Prostate gland (tissue), 2 donors: ENCODE results near the gene SVEP1. TPM values are rescaled to one million over a fixed set of nuclear protein-coding genes. Genes with fewer than 3 reads are reported as not detected.

ENCODE experiments used
- DNase-seq: peaks from one replicate; pipeline ENCODE4 v3.0.0-alpha.2; 2019; ENCODE audit warnings: low spot score
- H3K27ac ChIP-seq, 2 donors: fragments of 200-600 bp; sonication (generic); 2 replicates each; pipeline ENCODE4 v1.5.1; 2017 to 2019
- H3K27me3 ChIP-seq: fragments of 200-600 bp; sonication (generic); replicated peaks from 2 replicates; pipeline ENCODE4 v1.5.1; 2019; ENCODE audit not compliant: insufficient read depth
- H3K36me3 ChIP-seq, 2 donors: fragments of 200-600 bp; sonication (generic); 1 replicate in 1 of 2; 2 replicates in 1 of 2; pipeline versions ENCODE4 v1.5.1 to v1.8.1; 2017 to 2019
- H3K4me1 ChIP-seq: fragments of 200-600 bp; sonication (generic); replicated peaks from 2 replicates; pipeline ENCODE4 v1.5.1; 2019
- H3K4me3 ChIP-seq, 2 donors: fragments of 200-600 bp; sonication (generic); 2 replicates each; pipeline ENCODE4 v1.5.1; 2017 to 2019
- H3K9me3 ChIP-seq: fragments of 200-600 bp; sonication (generic); 2 replicates; pipeline ENCODE4 v1.5.1; 2017
- POLR2A ChIP-seq: fragments of 450-650 bp; IDR thresholded peaks from one replicate; pipeline ENCODE4 v1.6.1; 2016; ENCODE audit warnings: antibody characterized with exemption, mild to moderate bottlenecking
- POLR2AphosphoS5 ChIP-seq: sonication (generic); formaldehyde crosslinking; IDR thresholded peaks from one replicate; pipeline ENCODE4 v1.6.1; 2017; ENCODE audit warnings: antibody characterized with exemption
- WGBS: methylation state at CpG from one replicate; pipeline ENCODE4 v1.1.5; 2018; 5-methylcytosine and 5-hydroxymethylcytosine counted together
- intact Hi-C: fragments of 100-400 bp; cut with DNase I; formaldehyde crosslinking; loops from one replicate; pipeline ENCODE4 v1.14.2; 2022
- total RNA-seq, 2 donors: library from RNA; depleted of rRNA; stranded (reverse); fragments of >200 nt; gene quantifications; one replicate each; pipeline ENCODE4 v1.1.0, GENCODE V29; 2016
- TF ChIP-seq, protein P1 (sequence below), 4 experiments: fragments of 200-600 bp in 2 of 4; fragments of 450-650 bp in 2 of 4; sonication (generic) in 2 of 4; IDR thresholded peaks; 1 replicate in 3 of 4; 2 replicates in 1 of 4; pipeline ENCODE4 v1.5.1; 2016 to 2019; ENCODE audit warnings: antibody characterized with exemption in 4 of 4, mild to moderate bottlenecking in 2 of 4, moderate library complexity in 2 of 4

SVEP1 gene
- total RNA-seq, 2 donors from 2014 or later = 2.7 to 5.8 TPM

DNA sequence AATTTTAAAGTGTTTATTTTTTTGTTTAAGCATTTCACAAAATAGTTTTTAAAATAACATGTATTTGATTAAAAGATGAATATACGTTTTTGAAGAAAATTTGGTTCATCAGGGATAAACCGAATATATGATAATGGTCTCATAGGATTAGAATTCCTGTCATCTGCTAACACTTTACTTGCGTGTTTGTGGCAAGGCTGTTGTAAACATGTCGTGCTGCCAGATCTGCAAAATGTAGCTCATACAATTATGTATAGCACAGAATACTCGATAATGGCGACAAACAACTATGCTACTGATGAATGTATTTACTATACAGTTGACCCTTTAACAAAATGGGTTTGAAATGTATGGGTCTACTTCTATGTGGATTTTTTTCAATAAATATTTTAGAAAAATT is 234.7 kb downstream of the SVEP1 start:
- no peak for DNase-seq
- Histone ChIP-seq H3K27me3 (no peaks in the 10 kb centered on the region), H3K9me3 (no peaks in the 10 kb centered on the region), H3K4me1 (no peaks in the 10 kb centered on the region), H3K4me3 (no peak overlapping the region), H3K27ac (no peak overlapping the region), H3K36me3 (no peaks in the 10 kb centered on the region)
- WGBS = 91% methylated on average over 6 of the region's 6 CpGs
- intact Hi-C loops = no loop called here
- TF ChIP-seq POLR2A = no peak
- TF ChIP-seq, protein P1, sequence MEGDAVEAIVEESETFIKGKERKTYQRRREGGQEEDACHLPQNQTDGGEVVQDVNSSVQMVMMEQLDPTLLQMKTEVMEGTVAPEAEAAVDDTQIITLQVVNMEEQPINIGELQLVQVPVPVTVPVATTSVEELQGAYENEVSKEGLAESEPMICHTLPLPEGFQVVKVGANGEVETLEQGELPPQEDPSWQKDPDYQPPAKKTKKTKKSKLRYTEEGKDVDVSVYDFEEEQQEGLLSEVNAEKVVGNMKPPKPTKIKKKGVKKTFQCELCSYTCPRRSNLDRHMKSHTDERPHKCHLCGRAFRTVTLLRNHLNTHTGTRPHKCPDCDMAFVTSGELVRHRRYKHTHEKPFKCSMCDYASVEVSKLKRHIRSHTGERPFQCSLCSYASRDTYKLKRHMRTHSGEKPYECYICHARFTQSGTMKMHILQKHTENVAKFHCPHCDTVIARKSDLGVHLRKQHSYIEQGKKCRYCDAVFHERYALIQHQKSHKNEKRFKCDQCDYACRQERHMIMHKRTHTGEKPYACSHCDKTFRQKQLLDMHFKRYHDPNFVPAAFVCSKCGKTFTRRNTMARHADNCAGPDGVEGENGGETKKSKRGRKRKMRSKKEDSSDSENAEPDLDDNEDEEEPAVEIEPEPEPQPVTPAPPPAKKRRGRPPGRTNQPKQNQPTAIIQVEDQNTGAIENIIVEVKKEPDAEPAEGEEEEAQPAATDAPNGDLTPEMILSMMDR (IDR thresholded peaks at IDR 0.05) = no peak
- TF ChIP-seq POLR2AphosphoS5 = no peak

DNA sequence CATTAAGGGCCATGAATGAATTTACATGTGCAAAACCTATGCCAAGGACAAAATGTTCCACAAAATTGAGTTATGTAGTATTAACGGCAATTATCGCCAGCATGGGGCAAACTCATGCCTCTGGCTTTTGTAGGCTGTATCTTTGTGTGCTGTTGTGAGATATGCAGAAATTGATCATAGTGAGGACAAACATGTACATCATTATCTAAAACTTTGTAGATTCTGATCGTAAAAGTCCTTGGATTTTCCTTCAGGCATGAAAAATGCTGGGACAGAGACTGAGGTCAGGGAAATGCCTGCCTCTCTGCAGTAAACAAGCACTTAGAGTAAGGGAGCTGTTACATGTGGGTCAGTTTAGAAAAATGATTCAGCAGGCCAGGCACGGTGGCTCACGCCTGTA is 236.0 kb downstream of the SVEP1 start:
- Histone ChIP-seq H3K27me3 (no peaks in the 10 kb centered on the region), H3K4me1 (no peaks in the 10 kb centered on the region), H3K36me3 (no peaks in the 10 kb centered on the region), H3K9me3 (no peaks in the 10 kb centered on the region), H3K4me3 (no peak overlapping the region), H3K27ac (no peak overlapping the region)
- 63% methylated on average over 5 of the region's 5 CpGs for WGBS
- TF ChIP-seq POLR2A = no peak
- TF ChIP-seq POLR2AphosphoS5 = no peak
- TF ChIP-seq, protein P1 (IDR thresholded peaks at IDR 0.05) = no peak
- intact Hi-C loops = no loop called here
- no peak for DNase-seq

DNA sequence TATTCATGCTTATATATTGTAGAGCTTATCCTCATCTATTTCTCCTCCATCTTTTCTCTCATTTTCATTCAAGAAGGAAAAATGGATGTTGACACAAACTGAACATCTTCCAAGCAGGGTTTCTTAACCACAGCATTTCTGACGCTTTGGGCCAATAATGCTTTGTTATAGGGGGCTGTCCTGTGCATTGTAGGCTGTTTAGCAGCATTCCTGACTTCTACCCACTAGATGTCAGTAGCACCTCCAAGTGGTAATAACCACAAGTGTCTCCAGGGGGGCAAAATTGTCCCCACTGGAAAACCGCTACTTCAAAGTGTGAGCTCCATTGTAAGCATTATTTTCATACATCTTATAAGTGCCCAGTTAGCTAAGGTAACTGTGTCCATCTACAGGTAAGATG is 239.2 kb downstream of the SVEP1 start:
- no peak for DNase-seq
- intact Hi-C loops = no loop called here
- TF ChIP-seq POLR2A (no peak), POLR2AphosphoS5 (no peak)
- TF ChIP-seq, protein P1 (IDR thresholded peaks at IDR 0.05) = no peak
- Histone ChIP-seq H3K4me1 (no peaks in the 10 kb centered on the region), H3K27ac (no peak overlapping the region), H3K4me3 (no peak overlapping the region), H3K27me3 (no peaks in the 10 kb centered on the region), H3K36me3 (no peaks in the 10 kb centered on the region), H3K9me3 (no peaks in the 10 kb centered on the region)
- WGBS = 63% methylated on average over 2 of the region's 2 CpGs

DNA sequence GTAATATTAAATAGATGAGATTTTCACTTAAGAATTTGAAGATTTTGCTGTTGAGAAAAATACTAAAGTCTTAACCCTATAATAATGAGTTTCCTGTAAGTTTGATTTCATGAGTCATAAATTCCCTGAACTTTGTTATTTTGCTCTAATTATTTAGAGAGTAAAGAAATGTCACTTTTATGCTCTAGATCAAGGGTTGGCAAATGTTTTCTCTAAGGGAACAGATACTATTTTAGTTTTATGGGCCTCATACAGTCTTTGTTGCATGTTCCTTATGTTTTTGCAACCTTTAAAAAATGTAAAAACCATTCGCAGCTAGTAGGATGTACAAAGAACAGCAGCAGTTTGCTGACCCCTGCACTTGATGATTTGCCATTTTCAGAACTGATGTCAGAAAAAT is 241.4 kb downstream of the SVEP1 start:
- no peaks in the 10 kb centered on the region for H3K9me3 ChIP-seq
- intact Hi-C loops = no loop called here
- H3K27ac ChIP-seq = no peak overlapping the region
- no peak overlapping the region for H3K4me3 ChIP-seq
- WGBS = 9% methylated on average over 1 of the region's 1 CpG
- TF ChIP-seq, protein P1 (IDR thresholded peaks at IDR 0.05) = no peak
- TF ChIP-seq POLR2AphosphoS5 (no peak), POLR2A (no peak)
- DNase-seq = no peak
- no peaks in the 10 kb centered on the region for H3K27me3 ChIP-seq
- H3K4me1 ChIP-seq = no peaks in the 10 kb centered on the region
- H3K36me3 ChIP-seq = no peaks in the 10 kb centered on the region

DNA sequence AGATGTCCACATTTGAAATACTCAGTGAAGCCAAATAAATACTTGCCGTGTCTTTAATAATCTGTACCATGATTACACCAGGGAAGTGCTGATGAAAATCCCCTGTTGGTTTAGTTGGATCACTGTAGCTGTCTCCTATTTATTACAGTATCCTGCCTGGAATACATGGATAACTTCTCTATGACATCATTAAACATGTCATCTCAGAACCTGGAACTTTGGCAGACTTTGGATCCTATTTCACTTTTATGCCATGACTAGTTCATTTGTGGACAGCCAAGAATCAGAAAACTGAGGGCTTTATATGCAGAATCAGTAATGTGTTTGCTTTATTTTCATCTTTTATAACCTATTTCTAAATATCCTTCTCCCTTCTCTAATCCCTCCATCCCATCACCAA is 241.8 kb downstream of the SVEP1 start, which contains the start of gene TXNDC8:
Gene TXNDC8 (minus strand): TSS at position 137 of the 400 bp plus-strand sequence.
- TF ChIP-seq POLR2AphosphoS5 = no peak
- Histone ChIP-seq H3K36me3 (no peaks in the 10 kb centered on the region), H3K27me3 (no peaks in the 10 kb centered on the region), H3K27ac (no peak within 1 kb of the TSS), H3K4me3 (no peak within 1 kb of the TSS), H3K9me3 (no peaks in the 10 kb centered on the region), H3K4me1 (no peaks in the 10 kb centered on the region)
- 67% methylated on average over 1 of the region's 1 CpG for WGBS
- intact Hi-C loops = no loop called here
- no peak for DNase-seq
